Mucosa of descending colon (tissue), 3 donors: Measurements from ENCODE around the gene NME3. TPM values are rescaled to one million over a fixed set of nuclear protein-coding genes. Genes with fewer than 3 reads are reported as not detected.

ENCODE experiments used
- ATAC-seq: fragments of 200-7000 bp; cut with Tn5 transposase; one replicate; pipeline ENCODE4 v1.9.1; 2020; ENCODE audit warnings: mild to moderate bottlenecking, moderate library complexity
- DNase-seq, 3 donors: peaks; one replicate each; pipeline ENCODE4 v3.0.0-alpha.2; 2020
- H3K36me3 ChIP-seq: fragments of 200-600 bp; one replicate; pipeline ENCODE4 v1.8.0; 2021; ENCODE audit warnings: low read depth, mild to moderate bottlenecking
- H3K4me1 ChIP-seq: fragments of 200-600 bp; one replicate; pipeline ENCODE4 v1.8.0; 2021; ENCODE audit warnings: low read depth, mild to moderate bottlenecking
- H3K4me3 ChIP-seq: fragments of 200-600 bp; one replicate; pipeline ENCODE4 v1.8.0; 2021; ENCODE audit warnings: mild to moderate bottlenecking
- H3K9me3 ChIP-seq: fragments of 200-600 bp; one replicate; pipeline ENCODE4 v1.8.0; 2021; ENCODE audit warnings: mild to moderate bottlenecking
- intact Hi-C, 2 donors: fragments of 100-400 bp; cut with DNase I in 1 of 2; cut with micrococcal nuclease in 1 of 2; formaldehyde crosslinking; loops; one replicate each; pipeline versions ENCODE4 v1.11.0 to v1.11.1; 2022; cut with DNase I, micrococcal nuclease
- total RNA-seq, 3 donors: library from RNA; stranded (reverse); fragmentation: NEBNext Ultra II Directional in 2 of 3; extraction: Animal tissue kit (Norgen Biotek cat#: 25700) in 2 of 3; gene quantifications; one replicate each; pipeline versions ENCODE4 v1.2.1 to v1.2.4, GENCODE V29; 2021 to 2023
- TF ChIP-seq, protein P1 (sequence below): fragments of 200-600 bp; IDR thresholded peaks from one replicate; pipeline ENCODE4 v1.8.0; 2022; ENCODE audit warnings: antibody characterized with exemption, mild to moderate bottlenecking
- donor health status: DM: no; HTN: no; CAD: no; lungs with moderate emphysema.
- donor health status: DM: no; HTN: no; CAD: no.
- donor health status: DM: no; HTN: yes; CAD: no.

NME3 gene
- total RNA-seq, 3 donors from 2014 or later: 49.1 to 66.0 (median 56.0) TPM

GRCh38 chr16:1792836-1793577 lies 21.7 kb upstream of the NME3 start:
- Histone ChIP-seq H3K4me3 (no peak overlapping the region), H3K36me3 (no peaks in the 10 kb centered on the region), H3K4me1 (no peaks in the 10 kb centered on the region), H3K9me3 (peaks cover 4% of the 10 kb centered on the region)
- TF ChIP-seq, protein P1, sequence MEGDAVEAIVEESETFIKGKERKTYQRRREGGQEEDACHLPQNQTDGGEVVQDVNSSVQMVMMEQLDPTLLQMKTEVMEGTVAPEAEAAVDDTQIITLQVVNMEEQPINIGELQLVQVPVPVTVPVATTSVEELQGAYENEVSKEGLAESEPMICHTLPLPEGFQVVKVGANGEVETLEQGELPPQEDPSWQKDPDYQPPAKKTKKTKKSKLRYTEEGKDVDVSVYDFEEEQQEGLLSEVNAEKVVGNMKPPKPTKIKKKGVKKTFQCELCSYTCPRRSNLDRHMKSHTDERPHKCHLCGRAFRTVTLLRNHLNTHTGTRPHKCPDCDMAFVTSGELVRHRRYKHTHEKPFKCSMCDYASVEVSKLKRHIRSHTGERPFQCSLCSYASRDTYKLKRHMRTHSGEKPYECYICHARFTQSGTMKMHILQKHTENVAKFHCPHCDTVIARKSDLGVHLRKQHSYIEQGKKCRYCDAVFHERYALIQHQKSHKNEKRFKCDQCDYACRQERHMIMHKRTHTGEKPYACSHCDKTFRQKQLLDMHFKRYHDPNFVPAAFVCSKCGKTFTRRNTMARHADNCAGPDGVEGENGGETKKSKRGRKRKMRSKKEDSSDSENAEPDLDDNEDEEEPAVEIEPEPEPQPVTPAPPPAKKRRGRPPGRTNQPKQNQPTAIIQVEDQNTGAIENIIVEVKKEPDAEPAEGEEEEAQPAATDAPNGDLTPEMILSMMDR: no peak
- intact Hi-C loops: no loop called here
- DNase-seq: peak in 1 of 3 donors; percentile 53
- ATAC-seq: no peak

DNA sequence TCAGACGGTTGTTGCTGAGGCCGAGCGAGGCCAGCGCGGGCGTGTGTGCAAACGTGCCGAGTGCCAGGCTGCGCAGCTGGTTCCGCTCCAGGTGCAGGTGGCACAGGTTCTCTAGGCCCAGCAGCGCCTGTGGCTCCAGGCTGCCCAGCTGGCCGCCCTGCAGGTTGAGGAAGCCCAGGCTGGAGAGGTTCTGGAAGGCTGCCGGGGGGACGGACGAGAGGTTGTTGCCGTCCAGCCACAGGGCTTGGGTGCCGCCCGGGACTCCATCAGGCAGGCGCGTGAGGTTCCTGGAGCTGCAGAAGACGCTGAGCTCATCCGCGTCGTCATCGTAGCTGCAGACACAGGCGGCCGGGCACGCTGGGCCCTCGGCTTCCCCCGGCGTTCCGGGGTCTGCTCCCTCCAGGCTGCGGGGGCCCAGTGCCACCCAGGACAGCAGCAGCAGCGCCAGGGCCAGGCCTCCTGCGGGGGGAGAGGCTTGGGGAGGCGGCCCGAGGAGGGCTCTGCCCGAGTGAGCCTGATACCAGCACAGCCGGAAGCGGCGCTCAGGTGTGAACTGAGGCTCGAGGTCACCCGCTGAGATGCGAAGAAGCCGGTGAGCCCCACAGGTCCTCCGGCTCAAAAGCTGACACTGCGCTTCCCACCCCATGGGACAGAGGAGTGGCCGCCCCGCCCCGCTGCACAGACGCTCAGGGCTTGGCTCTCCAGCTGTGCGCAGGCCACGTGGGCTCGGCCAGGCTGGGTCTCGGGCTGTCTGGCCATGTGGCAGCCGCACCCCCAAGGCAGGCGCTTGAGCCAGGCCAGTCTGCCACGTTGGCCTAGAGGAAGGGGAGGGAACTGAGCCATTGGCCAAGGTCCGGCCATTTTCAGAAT lies 20.8 kb upstream of the NME3 start:
- H3K4me3 ChIP-seq: no peak overlapping the region
- DNase-seq (peak in 2 of 3 donors; percentile 40 to 51), ATAC-seq (peak; percentile 57)
- intact Hi-C loops: no loop called here
- no peaks in the 10 kb centered on the region for H3K4me1 ChIP-seq
- no peaks in the 10 kb centered on the region for H3K9me3 ChIP-seq
- TF ChIP-seq, protein P1: no peak
- no peaks in the 10 kb centered on the region for H3K36me3 ChIP-seq

- DNase-seq (peak in 1 of 3 donors; percentile 25), ATAC-seq (no peak)
- TF ChIP-seq, protein P1: no peak
- no peaks in the 10 kb centered on the region for H3K4me1 ChIP-seq
- no peak overlapping the region for H3K4me3 ChIP-seq
- H3K9me3 ChIP-seq: no peaks in the 10 kb centered on the region
- intact Hi-C loops: no loop called here
- no peaks in the 10 kb centered on the region for H3K36me3 ChIP-seq
Observed at GRCh38 chr16:1791256-1791942, 20.1 kb upstream of the NME3 start.

DNA sequence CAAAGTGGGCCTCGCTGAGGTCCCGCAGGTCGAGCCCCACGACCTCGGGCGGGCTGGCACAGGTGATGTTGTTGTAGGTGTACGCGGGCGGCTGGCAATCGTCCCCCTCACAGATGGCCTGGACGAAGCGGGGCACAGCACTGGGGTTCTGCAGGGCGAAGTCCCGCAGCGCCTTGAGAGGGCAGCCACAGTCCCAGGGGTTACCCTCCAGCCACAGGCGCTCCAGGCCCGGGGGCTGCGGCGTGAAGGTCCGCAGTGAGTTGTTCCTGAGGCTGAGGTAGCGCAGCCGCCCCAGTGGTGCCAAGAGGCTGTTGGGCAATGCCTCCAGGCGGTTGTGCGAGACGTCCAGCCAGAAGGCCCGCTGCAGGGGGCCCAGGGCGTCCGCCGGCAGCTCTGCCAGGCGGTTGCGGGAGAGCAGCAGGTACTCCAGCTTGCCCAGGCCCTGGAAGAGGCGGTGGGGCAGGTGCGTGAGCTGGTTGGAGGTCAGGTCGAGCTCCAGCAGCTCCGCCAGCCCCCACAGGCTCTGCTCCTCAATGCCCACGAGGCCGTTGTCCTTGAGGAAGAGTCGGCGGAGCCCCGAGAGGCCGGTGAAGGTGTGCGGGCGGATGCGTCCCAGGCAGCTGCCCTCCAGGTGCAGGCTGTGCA lies 19.4 kb upstream of the NME3 start:
- Histone ChIP-seq H3K4me3 (no peak overlapping the region), H3K9me3 (no peaks in the 10 kb centered on the region), H3K36me3 (no peaks in the 10 kb centered on the region), H3K4me1 (no peaks in the 10 kb centered on the region)
- DNase-seq (peak in 2 of 3 donors; percentile 20 to 49), ATAC-seq (no peak)
- TF ChIP-seq, protein P1: no peak
- intact Hi-C loops: no loop called here

- H3K36me3 ChIP-seq: no peaks in the 10 kb centered on the region
- DNase-seq (no peak), ATAC-seq (no peak)
- H3K9me3 ChIP-seq: no peaks in the 10 kb centered on the region
- intact Hi-C loops: no loop called here
- no peak overlapping the region for H3K4me3 ChIP-seq
- TF ChIP-seq, protein P1: no peak
- H3K4me1 ChIP-seq: no peaks in the 10 kb centered on the region
Observed at GRCh38 chr16:1790261-1790610, 18.9 kb upstream of the NME3 start.
